ENCODE measurements around the gene TRHDE.

- TF ChIP-seq CTCF (IDR thresholded peaks at IDR 0.05; ENCODE audit: low read depth, low read length) (no peak), EZH2phosphoT487 (IDR thresholded peaks at IDR 0.05; ENCODE audit: low read depth) (no peak)
Observed at GRCh38 chr12:72368298-72368697, 96.1 kb downstream of the TRHDE start.
